ENCODE results near the gene CSNK1A1L. TPM values are rescaled to one million over a fixed set of nuclear protein-coding genes. Genes with fewer than 3 reads are reported as not detected.

Gene CSNK1A1L
- total RNA-seq, 1 experiment from 2014 or later, result not detected

DNA sequence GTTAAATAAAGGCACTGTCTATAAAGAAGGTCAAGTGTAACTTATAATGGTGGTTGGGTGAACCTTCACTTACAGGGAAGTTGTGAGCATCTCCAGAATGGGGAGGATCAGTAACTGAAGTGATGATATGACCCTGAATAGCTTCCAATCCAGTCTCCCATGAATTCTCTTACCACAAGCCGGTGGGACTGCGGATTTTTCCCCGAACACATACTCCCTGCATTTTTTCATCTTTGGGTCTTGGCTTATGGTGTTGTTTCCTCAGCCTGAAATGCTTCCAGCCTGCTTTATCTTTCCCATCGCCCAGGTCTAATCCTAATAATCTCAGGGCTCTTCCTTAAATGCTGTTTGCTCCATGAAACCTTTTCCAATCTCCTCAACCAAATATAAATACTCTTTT, 2.0 kb upstream of the CSNK1A1L start:
- no peak for DNase-seq (ENCODE audit: low spot score)

- no peak for DNase-seq (ENCODE audit: low spot score)
These were observed 1.2 kb upstream of the CSNK1A1L start for GRCh38 chr13:37106642-37107041.

- DNase-seq (ENCODE audit: low spot score), result no peak
These were observed 2.6 kb downstream of the CSNK1A1L start for GRCh38 chr13:37102896-37103295.

DNA sequence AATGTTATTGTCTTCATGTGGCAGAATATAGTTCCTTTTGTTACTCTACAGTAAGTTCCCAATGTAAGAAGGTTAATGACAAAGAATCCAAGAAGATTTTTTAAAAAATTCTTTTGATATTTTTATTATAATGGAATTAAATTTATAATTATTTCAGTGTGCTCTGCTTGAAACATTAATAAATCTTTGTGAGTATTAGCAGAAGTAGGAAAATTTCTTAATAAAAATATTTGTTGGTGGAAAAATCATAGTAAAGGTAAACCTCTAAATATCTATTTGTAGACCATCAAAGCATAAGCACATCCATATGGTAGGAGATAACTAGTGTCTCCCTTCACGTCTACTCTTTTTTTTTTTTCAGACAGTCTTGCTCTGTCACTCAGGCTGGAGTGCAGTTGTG, 4.3 kb downstream of the CSNK1A1L start:
- DNase-seq (ENCODE audit: low spot score), result no peak

GRCh38 chr13:37100731-37101130, 4.7 kb downstream of the CSNK1A1L start:
- no peak for DNase-seq (ENCODE audit: low spot score)

DNA sequence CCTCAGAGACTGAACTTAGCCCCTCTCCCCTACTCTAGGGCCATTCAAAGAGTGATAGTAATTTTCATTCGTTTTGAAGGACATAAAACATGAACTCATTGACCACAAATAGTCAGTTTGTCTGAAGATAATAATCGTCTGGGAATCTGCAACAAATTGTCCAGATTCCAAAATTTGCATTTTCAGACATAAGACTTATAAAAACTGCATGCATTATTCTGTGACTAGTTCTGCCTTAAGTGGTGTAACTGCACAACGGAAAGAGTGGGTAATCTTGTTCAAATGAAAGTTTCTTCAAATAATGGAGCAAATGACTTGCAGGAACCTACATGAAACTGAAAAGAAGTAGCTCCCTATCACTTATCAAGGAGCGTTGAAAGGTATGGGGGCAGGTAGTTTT, 8.4 kb downstream of the CSNK1A1L start:
- no peak for DNase-seq (ENCODE audit: low spot score)

- DNase-seq (ENCODE audit: low spot score), result no peak
These were observed 10.6 kb downstream of the CSNK1A1L start for GRCh38 chr13:37094840-37095239.

DNA sequence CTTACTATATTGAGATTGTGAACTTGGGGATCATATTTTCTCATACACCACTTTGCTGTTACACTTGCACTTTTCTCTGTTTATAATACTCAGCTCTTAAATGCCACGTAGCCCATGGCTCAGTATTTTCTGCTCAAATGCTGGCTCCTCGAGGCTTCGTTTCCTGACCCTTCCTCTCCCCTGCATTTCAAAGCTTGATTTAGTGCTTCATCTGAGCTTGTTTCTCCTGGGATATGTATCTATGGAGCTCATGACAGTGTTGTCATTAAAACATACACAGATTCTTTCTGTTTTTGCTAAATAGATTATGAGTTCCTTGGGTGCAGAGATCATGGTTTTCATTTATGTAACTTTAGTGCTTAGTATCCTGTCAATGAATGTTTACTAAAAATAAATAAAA, 11.4 kb downstream of the CSNK1A1L start:
- no peak for DNase-seq (ENCODE audit: low spot score)

- DNase-seq (ENCODE audit: low spot score), result no peak
These were observed 13.6 kb downstream of the CSNK1A1L start for GRCh38 chr13:37091835-37092234.

- no peak for DNase-seq (ENCODE audit: low spot score)
These were observed 14.6 kb downstream of the CSNK1A1L start for GRCh38 chr13:37090912-37091311.

DNA sequence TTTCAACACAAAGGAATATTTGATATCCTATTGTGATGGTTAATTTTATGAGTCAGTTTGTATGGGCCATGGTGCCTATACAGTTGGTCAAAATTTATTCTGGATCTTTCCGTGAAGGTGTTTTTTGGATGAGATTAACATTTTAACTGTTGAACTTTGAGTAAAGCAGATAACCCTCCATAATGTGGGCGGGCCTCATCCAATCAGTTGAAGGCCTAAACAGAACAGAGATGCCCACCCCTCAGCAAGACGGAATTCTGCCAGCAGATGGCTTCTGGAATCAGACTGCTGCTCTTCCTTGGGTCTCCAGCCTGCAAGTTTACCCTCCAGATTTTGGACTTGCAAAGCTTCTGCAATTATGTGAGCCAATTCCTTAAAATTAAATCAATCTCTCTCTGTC, 16.0 kb downstream of the CSNK1A1L start:
- DNase-seq (ENCODE audit: low spot score), result no peak

DNA sequence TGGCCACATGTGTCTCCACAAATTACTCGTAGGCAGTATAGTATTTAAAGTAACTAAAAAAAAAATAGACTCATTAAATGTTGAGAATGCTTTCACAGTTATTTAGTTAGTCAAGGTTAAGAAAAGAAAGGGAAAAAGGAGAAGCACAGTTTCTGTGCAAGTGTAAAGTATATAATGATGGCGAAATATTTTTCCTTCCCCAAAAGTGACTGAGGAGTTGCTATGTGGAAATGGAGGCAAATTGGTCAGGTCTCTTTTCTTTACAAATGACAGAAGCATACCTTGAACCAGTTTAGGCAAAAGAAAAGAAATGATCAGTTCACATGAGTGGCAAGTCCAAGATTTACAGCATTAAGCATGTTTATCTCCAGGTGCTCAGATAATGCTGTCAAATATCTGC, 18.0 kb downstream of the CSNK1A1L start:
- DNase-seq (ENCODE audit: low spot score), result no peak

- no peak for DNase-seq (ENCODE audit: low spot score)
These were observed 19.9 kb downstream of the CSNK1A1L start for GRCh38 chr13:37085606-37086005.

DNA sequence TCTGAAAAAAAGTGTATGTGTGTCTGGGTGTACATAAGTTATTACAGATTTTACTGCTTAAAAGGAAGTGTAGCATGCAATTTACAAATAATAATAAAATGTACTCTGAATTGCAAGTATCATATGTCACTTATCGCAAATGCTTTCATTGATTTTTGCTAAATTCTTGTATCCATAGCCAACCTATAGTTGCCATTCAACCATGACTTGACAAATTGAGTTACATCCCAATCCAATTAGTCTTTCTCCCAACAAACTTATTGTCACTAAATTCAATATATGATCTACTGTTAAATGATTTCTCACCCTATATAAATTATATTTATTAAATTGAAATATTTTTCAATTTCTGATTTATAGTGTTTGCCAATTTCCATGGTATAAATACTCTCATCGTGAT, 28.6 kb downstream of the CSNK1A1L start:
- DNase-seq (ENCODE audit: low spot score), result no peak

DNA sequence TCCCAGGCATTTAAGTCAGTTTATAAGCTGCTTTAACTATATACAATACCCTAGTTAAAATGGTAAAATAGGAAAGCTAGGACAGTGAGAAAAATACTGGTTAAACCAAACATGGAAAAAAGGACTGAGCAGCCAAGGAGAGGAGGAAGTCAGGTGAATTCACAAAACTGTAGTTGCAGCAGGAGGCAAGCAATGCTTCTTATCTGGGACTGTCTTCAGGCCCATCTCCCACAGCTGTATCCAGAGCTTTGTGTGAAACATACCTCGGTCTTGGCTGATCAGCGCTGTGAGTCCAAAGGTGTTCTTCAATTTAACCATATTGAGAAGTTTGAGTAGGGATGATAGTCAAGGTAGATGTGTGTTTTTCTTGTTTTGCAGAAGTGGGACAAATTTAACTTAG, 30.3 kb downstream of the CSNK1A1L start:
- no peak for DNase-seq (ENCODE audit: low spot score)

GRCh38 chr13:37074703-37075102, 30.8 kb downstream of the CSNK1A1L start:
- peak; percentile 21 for DNase-seq (ENCODE audit: low spot score)

GRCh38 chr13:37072024-37072423, 33.4 kb downstream of the CSNK1A1L start:
- DNase-seq (ENCODE audit: low spot score), result no peak

DNA sequence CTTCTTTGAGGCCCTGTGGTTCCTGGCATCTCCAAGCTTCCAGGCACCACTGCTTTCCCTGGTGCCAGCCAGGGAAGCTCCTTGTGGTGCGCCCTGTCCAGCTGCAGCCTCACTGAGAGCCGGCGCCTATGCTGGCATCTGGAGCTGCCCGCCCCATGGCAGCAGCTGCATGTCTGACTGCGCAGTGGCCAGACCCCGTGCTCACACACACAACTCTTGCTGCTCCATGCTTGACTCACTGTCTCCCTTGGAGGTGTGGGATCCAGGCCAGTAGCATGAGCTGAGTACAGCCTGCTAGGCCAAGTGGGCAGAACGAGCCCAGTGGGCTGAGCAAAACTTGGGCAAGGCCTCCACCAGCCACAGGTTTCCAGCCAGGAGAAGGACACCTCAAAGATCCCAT, 34.5 kb downstream of the CSNK1A1L start:
- no peak for DNase-seq (ENCODE audit: low spot score)

GRCh38 chr13:37070145-37070695, 35.2 kb downstream of the CSNK1A1L start:
- DNase-seq (ENCODE audit: low spot score), result no peak

- DNase-seq (ENCODE audit: low spot score), result no peak
These were observed 35.8 kb downstream of the CSNK1A1L start for GRCh38 chr13:37069597-37070103.

- no peak for DNase-seq (ENCODE audit: low spot score)
These were observed 36.5 kb downstream of the CSNK1A1L start for GRCh38 chr13:37068962-37069361.

DNA sequence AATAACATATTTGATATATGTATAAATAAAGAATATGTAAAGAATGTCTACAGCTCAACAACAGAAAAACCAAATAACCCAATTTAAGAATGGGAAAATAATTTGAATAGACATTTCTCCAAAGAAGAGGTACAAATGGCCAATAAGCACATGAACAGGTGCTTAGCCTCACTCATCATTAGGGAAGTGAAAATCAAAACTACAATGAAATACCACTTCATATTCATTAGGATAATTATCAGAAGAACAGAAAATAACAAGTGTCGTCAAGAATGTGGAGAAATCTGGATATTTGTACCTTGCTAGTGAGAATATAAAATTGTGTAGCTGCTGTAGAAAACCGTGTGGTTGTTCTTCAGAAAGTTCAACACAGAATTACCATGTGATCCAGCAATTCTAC, 37.6 kb downstream of the CSNK1A1L start:
- no peak for DNase-seq (ENCODE audit: low spot score)

- DNase-seq (ENCODE audit: low spot score), result no peak
These were observed 39.5 kb downstream of the CSNK1A1L start for GRCh38 chr13:37065890-37066526.

GRCh38 chr13:37059848-37060192, 45.6 kb downstream of the CSNK1A1L start:
- DNase-seq (ENCODE audit: low spot score), result no peak

Data from H4 (cell line).